NB4 (cell line): ENCODE measurements around the gene ZNF501.
A peak's percentile ranks its signal among the peaks of the same experiment; 100 is the strongest.

Experiments
- DNase-seq: peaks from one replicate; pipeline ENCODE4 v3.0.0; 2010; ENCODE audit warnings: low read depth
- H3K4me3 ChIP-seq: one replicate; pipeline ENCODE4 v1.5.1; 2011; ENCODE audit warnings: mild to moderate bottlenecking, low read depth, low read length, moderate library complexity
- MAX ChIP-seq: IDR thresholded peaks from 2 replicates; pipeline ENCODE4 v1.6.1; 2011; ENCODE audit warnings: low read depth, low read length
- MYC ChIP-seq: IDR thresholded peaks from 2 replicates; pipeline ENCODE4 v1.6.1; 2011; ENCODE audit warnings: low read depth, low read length
- POLR2A ChIP-seq: IDR thresholded peaks from 2 replicates; pipeline ENCODE4 v1.6.1; 2011; ENCODE audit warnings: mild to moderate bottlenecking; ENCODE audit not compliant: insufficient read length; ENCODE audit errors: extremely low read depth
- TF ChIP-seq, protein P1 (sequence below): IDR thresholded peaks from one replicate; pipeline ENCODE4 v1.5.1; 2012; ENCODE audit warnings: low read depth, low read length

The ZNF501 gene

DNA sequence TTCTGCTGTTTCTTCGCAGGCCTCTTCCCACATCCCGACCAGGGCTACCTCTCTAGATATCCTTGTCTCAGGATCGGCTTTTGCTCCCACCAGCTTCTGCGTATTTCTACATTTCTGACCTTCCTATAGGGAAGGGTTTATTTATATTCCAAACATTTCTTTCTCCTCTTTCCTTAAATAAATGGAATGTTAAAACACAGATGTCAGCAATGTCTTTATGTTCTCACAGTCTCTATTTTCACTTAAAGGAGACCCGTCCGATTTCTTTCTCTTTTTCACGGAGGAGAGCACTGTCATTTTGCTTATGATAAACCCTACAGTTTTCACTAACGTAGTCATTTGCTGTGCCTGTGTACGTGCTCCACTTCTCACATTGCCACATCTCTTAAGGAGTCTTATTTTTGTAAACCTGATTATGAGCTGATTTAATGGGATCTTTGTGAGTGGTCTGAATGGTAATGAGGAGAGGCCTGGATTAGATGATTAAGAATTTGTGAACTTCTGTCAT is 32.8 kb downstream of the ZNF501 start:
- DNase-seq, result peak; percentile 39
- TF ChIP-seq MAX (no peak), MYC (no peak), POLR2A (no peak)
- TF ChIP-seq, protein P1, sequence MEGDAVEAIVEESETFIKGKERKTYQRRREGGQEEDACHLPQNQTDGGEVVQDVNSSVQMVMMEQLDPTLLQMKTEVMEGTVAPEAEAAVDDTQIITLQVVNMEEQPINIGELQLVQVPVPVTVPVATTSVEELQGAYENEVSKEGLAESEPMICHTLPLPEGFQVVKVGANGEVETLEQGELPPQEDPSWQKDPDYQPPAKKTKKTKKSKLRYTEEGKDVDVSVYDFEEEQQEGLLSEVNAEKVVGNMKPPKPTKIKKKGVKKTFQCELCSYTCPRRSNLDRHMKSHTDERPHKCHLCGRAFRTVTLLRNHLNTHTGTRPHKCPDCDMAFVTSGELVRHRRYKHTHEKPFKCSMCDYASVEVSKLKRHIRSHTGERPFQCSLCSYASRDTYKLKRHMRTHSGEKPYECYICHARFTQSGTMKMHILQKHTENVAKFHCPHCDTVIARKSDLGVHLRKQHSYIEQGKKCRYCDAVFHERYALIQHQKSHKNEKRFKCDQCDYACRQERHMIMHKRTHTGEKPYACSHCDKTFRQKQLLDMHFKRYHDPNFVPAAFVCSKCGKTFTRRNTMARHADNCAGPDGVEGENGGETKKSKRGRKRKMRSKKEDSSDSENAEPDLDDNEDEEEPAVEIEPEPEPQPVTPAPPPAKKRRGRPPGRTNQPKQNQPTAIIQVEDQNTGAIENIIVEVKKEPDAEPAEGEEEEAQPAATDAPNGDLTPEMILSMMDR, result no peak
- peak overlapping the region; percentile 91 for H3K4me3 ChIP-seq

DNA sequence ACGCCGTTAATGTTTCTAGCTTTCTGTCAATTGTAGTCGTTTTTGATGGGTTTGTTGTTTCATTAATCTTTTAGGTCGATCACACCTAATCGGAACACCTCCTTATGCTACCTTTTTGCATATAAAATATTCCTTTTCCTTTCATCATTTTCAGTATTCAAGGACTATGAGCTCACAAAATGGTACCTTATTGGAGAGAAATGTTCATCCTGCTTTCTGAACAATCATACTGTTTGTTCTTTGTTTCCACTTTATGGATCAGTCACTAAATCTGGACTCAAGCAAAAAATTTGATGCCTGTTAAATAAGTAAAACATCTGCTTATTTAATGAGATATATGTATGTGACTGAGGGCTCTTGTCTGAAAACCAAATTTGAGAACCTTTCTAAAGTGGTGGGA is 33.3 kb downstream of the ZNF501 start:
- TF ChIP-seq, protein P1, result no peak
- no peak for TF ChIP-seq MYC
- no peak for TF ChIP-seq MAX
- TF ChIP-seq POLR2A, result no peak
- H3K4me3 ChIP-seq, result peak overlapping the region; percentile 91
- DNase-seq, result no peak

DNA sequence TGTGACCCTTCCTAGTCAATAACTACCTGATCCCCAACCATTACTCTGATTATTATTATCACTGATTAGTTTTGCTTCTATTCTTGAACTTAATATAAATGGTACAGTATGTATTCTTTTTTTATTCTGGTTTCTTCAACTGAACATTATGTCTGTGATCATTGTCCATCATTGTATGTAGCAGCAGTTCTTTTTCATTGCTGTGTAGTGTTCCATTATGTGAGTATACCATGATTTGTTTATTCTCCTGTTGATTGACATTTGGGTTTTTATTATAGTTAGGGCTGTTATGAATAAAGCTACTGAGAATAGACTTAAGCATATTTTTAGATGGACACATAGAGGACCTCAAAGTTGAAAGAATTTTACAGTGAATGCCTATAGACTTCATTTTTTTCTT is 34.8 kb downstream of the ZNF501 start:
- no peak for DNase-seq
- H3K4me3 ChIP-seq, result no peak overlapping the region
- TF ChIP-seq MYC, result no peak
- TF ChIP-seq, protein P1, result no peak
- no peak for TF ChIP-seq MAX
- TF ChIP-seq POLR2A, result no peak

DNA sequence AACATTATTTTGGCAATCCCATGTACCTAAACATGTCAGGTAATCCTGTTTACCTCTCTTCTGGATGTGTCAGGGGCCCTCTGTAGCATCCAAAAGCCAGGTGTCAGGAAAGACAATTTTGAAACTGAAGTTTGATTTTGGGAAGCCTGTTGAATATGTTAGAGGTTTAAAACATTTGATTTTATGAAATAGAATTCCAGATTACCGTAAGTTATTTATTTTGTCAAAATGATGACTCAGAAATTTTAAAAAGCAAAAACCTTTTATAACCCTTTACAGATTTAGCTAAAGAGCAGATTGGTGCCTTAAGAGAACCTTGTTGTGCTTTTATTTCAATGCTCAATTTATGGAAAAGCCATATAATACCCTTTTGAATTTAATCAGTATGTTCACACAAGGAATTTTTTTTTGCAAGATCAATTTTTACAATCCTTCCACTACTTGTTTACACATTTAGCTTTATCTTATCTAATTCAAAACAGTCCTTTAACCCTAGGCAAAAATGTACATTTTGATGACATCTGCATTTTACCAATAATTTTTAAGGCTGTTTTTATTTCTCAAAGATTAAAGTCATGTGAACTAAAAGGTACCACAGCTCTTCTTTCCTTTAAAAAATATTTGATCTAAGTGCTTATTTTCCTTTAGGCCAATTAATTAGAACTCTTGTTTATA is 42.1 kb downstream of the ZNF501 start:
- no peak for TF ChIP-seq MAX
- no peak for TF ChIP-seq MYC
- TF ChIP-seq, protein P1, result no peak
- TF ChIP-seq POLR2A, result no peak
- no peak overlapping the region for H3K4me3 ChIP-seq
- no peak for DNase-seq

GRCh38 chr3:44772099-44772442 is 42.6 kb downstream of the ZNF501 start:
- DNase-seq, result peak; percentile 9
- no peak overlapping the region for H3K4me3 ChIP-seq
- TF ChIP-seq POLR2A (no peak), MYC (no peak), MAX (no peak)
- TF ChIP-seq, protein P1, result no peak

DNA sequence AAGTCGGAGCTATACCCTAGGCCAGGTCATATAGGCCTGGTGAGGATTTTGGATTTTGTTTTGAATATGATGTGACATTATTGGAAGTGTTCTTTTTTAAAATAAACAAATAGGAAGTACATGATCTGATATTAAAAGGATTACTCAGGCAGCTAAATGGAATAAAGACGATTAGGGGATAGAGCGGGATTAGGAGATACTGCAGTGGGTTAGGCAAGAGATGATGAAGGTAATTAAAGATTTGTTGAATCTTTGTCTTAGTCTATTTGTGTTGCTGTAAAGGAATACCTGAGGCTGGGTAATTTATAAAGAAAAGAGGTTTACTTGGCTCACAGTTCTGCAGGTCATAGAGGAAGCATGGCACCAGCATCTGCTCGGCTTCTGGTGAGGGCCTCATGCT is 53.5 kb downstream of the ZNF501 start:
- DNase-seq, result no peak
- TF ChIP-seq MAX, result no peak
- TF ChIP-seq, protein P1, result no peak
- no peak overlapping the region for H3K4me3 ChIP-seq
